PC-3 (cell line): ENCODE measurements around the gene OR1K1. TPM values are rescaled to one million over a fixed set of nuclear protein-coding genes. Genes with fewer than 3 reads are reported as not detected.
A peak's percentile ranks its signal among the peaks of the same experiment; 100 is the strongest.

ENCODE experiments used
- ATAC-seq: fragments of 200-7000 bp; cut with Tn5 transposase; 2 replicates; pipeline ENCODE4 v1.9.1; 2020; ENCODE audit warnings: mild to moderate bottlenecking, moderate library complexity
- BruUV-seq: library from RNA; stranded (reverse); fragments of 400-500 nt; replicated peaks from 2 replicates; lab custom pipeline; 2021; lab: Mats Ljungman, UMichigan
- CTCF ChIA-PET: fragments of 300-600 bp; sonication (Branson Sonifier 250); formaldehyde crosslinking; loops from one replicate; lab custom pipeline; 2022; ENCODE audit warnings: antibody characterized with exemption; lab: Charles Lee
- POLR2A ChIA-PET: fragments of 300-600 bp; sonication (Branson Sonifier 250); formaldehyde crosslinking; loops from one replicate; lab custom pipeline; 2022; ENCODE audit warnings: antibody characterized with exemption; ENCODE audit not compliant: unreplicated experiment; lab: Charles Lee
- DNase-seq: peaks from one replicate; pipeline ENCODE4 v3.0.0-alpha.2; 2015
- H2AFZ ChIP-seq: fragments of 300-600 bp; sonication (generic); 2 replicates; pipeline ENCODE4 v1.6.0; 2016; ENCODE audit warnings: antibody characterized with exemption, low read length
- H3F3A ChIP-seq: fragments of 300-600 bp; sonication (generic); one replicate; pipeline ENCODE4 v1.6.0; 2017; ENCODE audit warnings: antibody characterized with exemption, low read length, control low read depth, mild to moderate bottlenecking; ENCODE audit not compliant: unreplicated experiment
- H3K27ac ChIP-seq: fragments of 300-600 bp; sonication (generic); 2 replicates; pipeline ENCODE4 v1.5.1; 2016; ENCODE audit warnings: mild to moderate bottlenecking, low read length
- H3K27me3 ChIP-seq: fragments of 300-600 bp; sonication (generic); 2 replicates; pipeline ENCODE4 v1.6.1; 2016; ENCODE audit warnings: low read length, mixed read lengths
- H3K36me3 ChIP-seq: fragments of 300-600 bp; sonication (generic); 2 replicates; pipeline ENCODE4 v1.6.1; 2016; ENCODE audit warnings: low read depth, mixed run types, low read length, mixed read lengths
- H3K4me1 ChIP-seq: fragments of 300-600 bp; sonication (generic); 2 replicates; pipeline ENCODE4 v1.5.1; 2016; ENCODE audit warnings: low read length; ENCODE audit not compliant: insufficient read depth
- H3K4me2 ChIP-seq: fragments of 300-600 bp; sonication (generic); 2 replicates; pipeline ENCODE4 v1.6.0; 2016; ENCODE audit warnings: low read length
- H3K4me3 ChIP-seq: fragments of 300-600 bp; sonication (generic); 2 replicates; pipeline ENCODE4 v1.5.1; 2016; ENCODE audit warnings: mild to moderate bottlenecking, low read length, mixed read lengths
- H3K79me2 ChIP-seq: fragments of 300-600 bp; sonication (generic); 2 replicates; pipeline ENCODE4 v1.6.1; 2017; ENCODE audit warnings: low read length, mixed read lengths
- H3K9ac ChIP-seq: fragments of 300-600 bp; sonication (generic); 2 replicates; pipeline ENCODE4 v1.6.0; 2016; ENCODE audit warnings: mild to moderate bottlenecking, low read length
- H3K9me2 ChIP-seq: fragments of 300-600 bp; sonication (generic); replicated peaks from 2 replicates; pipeline ENCODE4 v1.6.1; 2016; ENCODE audit warnings: mixed run types, low read length, mixed read lengths
- H3K9me3 ChIP-seq: fragments of 300-600 bp; sonication (generic); 2 replicates; pipeline ENCODE4 v1.6.1; 2016; ENCODE audit warnings: low read length, mixed read lengths
- H4K20me1 ChIP-seq: fragments of 300-600 bp; sonication (generic); 2 replicates; pipeline ENCODE4 v1.6.1; 2016; ENCODE audit warnings: low read length, mixed read lengths
- CTCF ChIP-seq: fragments of 300-600 bp; sonication (generic); conservative IDR thresholded peaks from 2 replicates; pipeline ENCODE4 v1.5.1; 2017; ENCODE audit warnings: antibody characterized with exemption, low read depth, mild to moderate bottlenecking, low read length
- EZH2 ChIP-seq: fragments of 300-600 bp; sonication (generic); IDR thresholded peaks from one replicate; pipeline ENCODE4 v1.6.1; 2017; ENCODE audit warnings: antibody characterized with exemption, mild to moderate bottlenecking, low read length; ENCODE audit not compliant: unreplicated experiment
- EZH2phosphoT487 ChIP-seq: fragments of 300-600 bp; sonication (generic); IDR thresholded peaks from 2 replicates; pipeline ENCODE4 v1.6.1; 2018; ENCODE audit warnings: mild to moderate bottlenecking, antibody characterized with exemption, low read length, borderline replicate concordance
- intact Hi-C: fragments of 100-400 bp; cut with micrococcal nuclease; formaldehyde crosslinking; loops from 2 replicates; pipeline ENCODE4 v1.9.0; 2023
- total RNA-seq: library from RNA; depleted of rRNA; stranded (reverse); fragments of >200 nt; gene quantifications from 2 replicates; pipeline ENCODE4 v1.2.3, GENCODE V29; 2014

OR1K1 gene
- total RNA-seq, 1 experiment from 2014 or later = not detected

GRCh38 chr9:122815544-122815943 lies 15.6 kb downstream of the OR1K1 start:
- no peak overlapping the region for H3K4me2 ChIP-seq
- no peaks in the 10 kb centered on the region for H3K27me3 ChIP-seq
- no peak overlapping the region for H2AFZ ChIP-seq
- BruUV-seq = no TSS peak
- H3K36me3 ChIP-seq = no peaks in the 10 kb centered on the region
- ATAC-seq = no peak
- peaks cover 15% of the 10 kb centered on the region for H3K4me1 ChIP-seq
- intact Hi-C loops = no loop called here
- CTCF ChIA-PET = no interaction called here
- H3F3A ChIP-seq = no peaks in the 10 kb centered on the region
- H3K27ac ChIP-seq = no peak overlapping the region
- 0 out of 2 replicates have a peak, but pooled peaks cover 10% of the 10 kb centered on the region for H4K20me1 ChIP-seq
- no peak overlapping the region for H3K4me3 ChIP-seq
- no peak for DNase-seq
- no peaks in the 10 kb centered on the region for H3K9me2 ChIP-seq
- POLR2A ChIA-PET = no interaction called here
- H3K9ac ChIP-seq = no peak overlapping the region
- no peak for TF ChIP-seq EZH2
- TF ChIP-seq EZH2phosphoT487 = no peak
- TF ChIP-seq CTCF = no peak
- H3K79me2 ChIP-seq = no peaks in the 10 kb centered on the region
- no peaks in the 10 kb centered on the region for H3K9me3 ChIP-seq

DNA sequence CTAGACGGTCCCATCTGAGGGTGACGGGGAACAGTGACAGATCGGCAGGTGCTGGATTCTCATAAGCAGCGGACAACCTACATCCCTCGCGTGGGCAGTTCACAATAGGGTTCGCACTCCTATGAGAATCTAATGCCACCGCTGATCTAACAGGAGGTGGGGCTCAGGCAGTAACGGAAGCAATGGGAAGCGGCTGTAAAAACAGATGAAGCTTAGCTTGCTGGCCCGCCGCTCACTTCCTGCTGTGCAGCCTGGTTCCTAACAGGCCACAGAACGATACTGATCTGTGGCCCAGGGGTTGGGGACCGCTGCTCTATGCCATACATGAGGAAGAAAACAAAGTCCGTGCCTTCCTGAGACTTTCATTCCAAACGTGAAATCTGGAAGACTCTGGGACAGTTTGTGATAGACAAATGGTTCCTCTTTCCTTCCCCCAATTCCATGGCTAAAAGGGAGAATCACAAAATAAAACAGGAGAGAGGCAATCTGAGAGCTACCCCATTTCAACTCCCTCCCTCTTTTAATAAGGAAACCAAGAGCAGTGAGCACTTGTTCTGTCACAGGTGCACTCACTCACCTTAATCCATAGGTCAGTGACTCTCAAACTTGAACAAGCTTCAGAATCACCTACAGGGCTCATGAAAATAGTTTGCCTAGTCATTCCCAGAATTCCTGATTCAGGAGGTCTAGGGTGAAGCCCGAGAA lies 16.4 kb downstream of the OR1K1 start:
- H3K4me1 ChIP-seq = peaks cover 16% of the 10 kb centered on the region
- POLR2A ChIA-PET = no interaction called here
- H3K4me3 ChIP-seq = no peak overlapping the region
- no TSS peak for BruUV-seq
- H2AFZ ChIP-seq = no peak overlapping the region
- H3K27me3 ChIP-seq = no peaks in the 10 kb centered on the region
- H4K20me1 ChIP-seq = 0 out of 2 replicates have a peak, but pooled peaks cover 10% of the 10 kb centered on the region
- H3K9ac ChIP-seq = no peak overlapping the region
- DNase-seq (no peak), ATAC-seq (no peak)
- H3K79me2 ChIP-seq = no peaks in the 10 kb centered on the region
- TF ChIP-seq EZH2phosphoT487 = no peak
- no peak for TF ChIP-seq EZH2
- TF ChIP-seq CTCF = no peak
- CTCF ChIA-PET = no interaction called here
- intact Hi-C loops = no loop called here
- no peaks in the 10 kb centered on the region for H3F3A ChIP-seq
- no peaks in the 10 kb centered on the region for H3K9me2 ChIP-seq
- H3K9me3 ChIP-seq = no peaks in the 10 kb centered on the region
- no peaks in the 10 kb centered on the region for H3K36me3 ChIP-seq
- no peak overlapping the region for H3K27ac ChIP-seq
- no peak overlapping the region for H3K4me2 ChIP-seq

- Histone ChIP-seq H3K4me1 (peaks cover 16% of the 10 kb centered on the region), H3K9ac (no peak overlapping the region), H3K4me3 (no peak overlapping the region), H3K36me3 (peaks cover 3% of the 10 kb centered on the region; the same call in 1 of the 2 replicates), H3K9me2 (no peaks in the 10 kb centered on the region), H3K27ac (peak overlapping the region; percentile 37; the same call in 1 of the 2 replicates), H3K9me3 (no peaks in the 10 kb centered on the region), H3F3A (no peaks in the 10 kb centered on the region), H3K4me2 (0 out of 2 replicates have a peak overlapping the region, but pooled peaks have one; percentile 26), H3K27me3 (no peaks in the 10 kb centered on the region), H3K79me2 (peaks cover 4% of the 10 kb centered on the region), H2AFZ (no peak overlapping the region), H4K20me1 (0 out of 2 replicates have a peak, but pooled peaks cover 10% of the 10 kb centered on the region)
- no peak for TF ChIP-seq EZH2phosphoT487
- no peak for TF ChIP-seq CTCF
- TF ChIP-seq EZH2 = no peak
- intact Hi-C loops = no loop called here
- POLR2A ChIA-PET = no interaction called here
- BruUV-seq = no TSS peak
- ATAC-seq = peak; percentile 63
- CTCF ChIA-PET = interaction anchor here (0.6 kb wide), 1 partner anchor 302 kb away, joined by 3 read pairs; no protein-coding TSS in a partner anchor
- peak; percentile 12 for DNase-seq
Observed at GRCh38 chr9:122819326-122819725, 19.4 kb downstream of the OR1K1 start.
